K562 (cell line): ENCODE measurements around the gene UBE2I. TPM values are rescaled to one million over a fixed set of nuclear protein-coding genes. Genes with fewer than 3 reads are reported as not detected.

Experiments used
- ADNP ChIP-seq: fragments of 200-800 bp; sonication (Bioruptor generic); IDR thresholded peaks from 2 replicates; pipeline ENCODE4 v1.6.1; 2016; ENCODE audit warnings: missing genetic modification characterization, missing compliant biosample characterization
- CREM ChIP-seq: IDR thresholded peaks from 2 replicates; pipeline ENCODE4 v1.6.1; 2014; ENCODE audit warnings: antibody characterized with exemption, low read depth
- DIDO1 ChIP-seq: fragments of 450-650 bp; IDR thresholded peaks from 2 replicates; pipeline ENCODE4 v1.6.1; 2016; ENCODE audit warnings: low read depth, missing biosample characterization, missing genetic modification characterization
- ELF1 ChIP-seq: fragments of 200-800 bp; sonication (Bioruptor generic); IDR thresholded peaks from 2 replicates; pipeline ENCODE4 v1.6.1; 2016; ENCODE audit warnings: missing genetic modification characterization, missing compliant biosample characterization
- RFX5 ChIP-seq: IDR thresholded peaks from 2 replicates; pipeline ENCODE4 v1.6.1; 2011; ENCODE audit warnings: low read depth, mild to moderate bottlenecking, improper control_type of control experiment, low read length
- RFX7 ChIP-seq: fragments of 250-450 bp; sonication (Bioruptor Pico); IDR thresholded peaks from 2 replicates; pipeline ENCODE4 v1.5.1; 2021; ENCODE audit warnings: mild to moderate bottlenecking
- SRF ChIP-seq, 2 experiments: fragments of 250-450, 450-650 bp in 1 of 2; sonication (Bioruptor Pico) in 1 of 2; sonication (generic) in 1 of 2; formaldehyde crosslinking; IDR thresholded peaks; 2 replicates each; pipeline versions ENCODE4 v1.5.0 to v1.5.1; 2020 to 2022; ENCODE audit warnings: mild to moderate bottlenecking in 1 of 2, missing genetic modification reagents in 1 of 2
- TARDBP ChIP-seq: fragments of 450-650 bp; IDR thresholded peaks from 2 replicates; pipeline ENCODE4 v1.6.1; 2016
- TCFL5 ChIP-seq: fragments of 250-450 bp; sonication (Bioruptor Pico); conservative IDR thresholded peaks from 2 replicates; pipeline ENCODE4 v1.6.1; 2021; ENCODE audit warnings: mild to moderate bottlenecking, moderate library complexity, matching md5 sums
- ZBTB17 ChIP-seq: fragments of 450-650 bp; formaldehyde crosslinking; IDR thresholded peaks from 2 replicates; pipeline ENCODE4 v1.4.0; 2020; ENCODE audit warnings: mild to moderate bottlenecking
- ZNF76 ChIP-seq: fragments of 250-450 bp; sonication (Bioruptor Pico); IDR thresholded peaks from 2 replicates; pipeline ENCODE4 v1.4.0; 2020; ENCODE audit warnings: mild to moderate bottlenecking, moderate library complexity, borderline replicate concordance
- ZZZ3 ChIP-seq: fragments of 450-650 bp; IDR thresholded peaks from 2 replicates; pipeline ENCODE4 v1.6.1; 2016; ENCODE audit warnings: antibody characterized with exemption, mild to moderate bottlenecking, moderate library complexity
- polyA plus RNA-seq, 8 experiments: library from polyadenylated mRNA; depleted of rRNA in 4 of 8; stranded (reverse) in 5 of 8; unstranded in 3 of 8; fragments of >200 nt; fragmentation: Nextera tagmentation in 2 of 8; fragmentation: Illumina TruSeq in 1 of 8; extraction: Ambion mirVana in 2 of 8; extraction: Trizol in 1 of 8; gene quantifications; 2 replicates each; pipeline versions ENCODE4 v1.2.1 to v1.2.3, GENCODE V29; 2011 to 2014; ENCODE audit warnings: inconsistent platforms in 1 of 8, missing spikeins in 1 of 8
- total RNA-seq, 7 experiments: library from RNA; depleted of rRNA in 6 of 7; stranded (reverse); fragments of >200 nt in 6 of 7; fragmentation: Illumina TruSeq in 2 of 7; extraction: Trizol in 2 of 7; gene quantifications; 2 replicates each; pipeline versions ENCODE4 v1.2.1 to v1.2.3, GENCODE V29; 2011 to 2021; ENCODE audit warnings: low replicate concordance in 1 of 7
- TF ChIP-seq, protein P1 (sequence below), 2 experiments: fragments of 450-650 bp in 1 of 2; sonication (generic) in 1 of 2; formaldehyde crosslinking; conservative IDR thresholded peaks; 2 replicates each; pipeline versions ENCODE4 v1.4.0 to v1.8.1; 2020 to 2022; ENCODE audit warnings: mild to moderate bottlenecking in 1 of 2, missing genetic modification reagents in 1 of 2
- TF ChIP-seq, protein P2 (sequence below): fragments of 450-650 bp; formaldehyde crosslinking; IDR thresholded peaks from 2 replicates; pipeline ENCODE4 v1.4.0; 2020; ENCODE audit warnings: mild to moderate bottlenecking, mixed read lengths
- TF ChIP-seq, protein P3 (sequence below): fragments of 250-450 bp; sonication (Bioruptor Pico); IDR thresholded peaks from 2 replicates; pipeline ENCODE4 v1.5.0; 2021; ENCODE audit warnings: mild to moderate bottlenecking, borderline replicate concordance
- TF ChIP-seq, protein P4 (sequence below): fragments of 450-650 bp; formaldehyde crosslinking; IDR thresholded peaks from 2 replicates; pipeline ENCODE4 v1.4.0; 2022; ENCODE audit warnings: missing genetic modification characterization
- TF ChIP-seq, protein P5 (sequence below): fragments of 450-650 bp; IDR thresholded peaks from 2 replicates; pipeline ENCODE4 v1.6.1; 2017; ENCODE audit warnings: antibody characterized with exemption, mild to moderate bottlenecking

Gene UBE2I
- total and polyA plus RNA-seq, 9 of the 15 experiments (the other 6 are each of a cell fraction or from before 2014, with no cell fraction given), result 36.6 to 254 (median 104) TPM

DNA sequence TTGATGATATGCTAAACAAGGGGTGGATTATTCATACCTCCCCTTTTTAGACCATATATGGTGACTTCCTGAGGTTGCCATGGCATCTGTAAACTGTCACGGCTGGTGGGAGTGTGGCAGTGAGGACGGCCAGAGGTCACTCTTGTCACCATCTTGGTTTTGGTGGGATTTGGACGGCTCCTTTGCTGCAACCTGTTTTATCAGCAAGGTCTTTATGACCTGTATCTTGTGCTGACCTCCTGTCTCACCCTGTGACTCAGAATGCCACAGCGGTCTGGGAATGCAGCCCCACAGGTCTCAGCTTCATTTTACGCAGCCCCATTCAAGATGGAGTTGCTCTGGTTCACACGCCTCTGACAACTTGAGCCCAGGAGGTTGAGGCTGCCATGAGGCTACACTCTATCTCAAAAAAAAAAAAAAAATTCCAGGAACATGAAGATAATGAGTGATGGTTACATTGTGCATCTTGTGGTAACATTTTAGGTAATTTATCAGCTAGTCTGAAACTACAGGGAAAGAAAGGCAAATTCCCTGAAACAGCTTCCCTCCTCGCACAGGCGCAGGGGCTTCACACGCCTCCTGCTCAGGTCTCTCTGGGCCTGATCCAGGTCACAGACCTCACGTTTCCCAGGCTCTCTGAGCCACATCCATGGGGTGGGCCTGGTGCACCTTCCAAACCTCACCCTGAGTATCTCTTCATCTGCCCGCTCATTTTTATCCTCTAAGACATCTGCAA lies 15.3 kb upstream of the UBE2I start (continued):
- TF ChIP-seq, protein P1, sequence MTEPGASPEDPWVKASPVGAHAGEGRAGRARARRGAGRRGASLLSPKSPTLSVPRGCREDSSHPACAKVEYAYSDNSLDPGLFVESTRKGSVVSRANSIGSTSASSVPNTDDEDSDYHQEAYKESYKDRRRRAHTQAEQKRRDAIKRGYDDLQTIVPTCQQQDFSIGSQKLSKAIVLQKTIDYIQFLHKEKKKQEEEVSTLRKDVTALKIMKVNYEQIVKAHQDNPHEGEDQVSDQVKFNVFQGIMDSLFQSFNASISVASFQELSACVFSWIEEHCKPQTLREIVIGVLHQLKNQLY (CRISPR knock-in tag; conservative IDR thresholded peaks at IDR 0.05), result peak in 1 of 2 experiments; percentile 77; a peak in 1 of 4 replicates
- peak; percentile 99 for TF ChIP-seq DIDO1
- TF ChIP-seq ZNF76 (CRISPR knock-in tag), result peak; percentile 98
- TF ChIP-seq SRF (CRISPR knock-in tag; IDR thresholded peaks at IDR 0.05), result peak; percentile 88 to 98
- TF ChIP-seq ZZZ3, result no peak
- TF ChIP-seq, protein P2, sequence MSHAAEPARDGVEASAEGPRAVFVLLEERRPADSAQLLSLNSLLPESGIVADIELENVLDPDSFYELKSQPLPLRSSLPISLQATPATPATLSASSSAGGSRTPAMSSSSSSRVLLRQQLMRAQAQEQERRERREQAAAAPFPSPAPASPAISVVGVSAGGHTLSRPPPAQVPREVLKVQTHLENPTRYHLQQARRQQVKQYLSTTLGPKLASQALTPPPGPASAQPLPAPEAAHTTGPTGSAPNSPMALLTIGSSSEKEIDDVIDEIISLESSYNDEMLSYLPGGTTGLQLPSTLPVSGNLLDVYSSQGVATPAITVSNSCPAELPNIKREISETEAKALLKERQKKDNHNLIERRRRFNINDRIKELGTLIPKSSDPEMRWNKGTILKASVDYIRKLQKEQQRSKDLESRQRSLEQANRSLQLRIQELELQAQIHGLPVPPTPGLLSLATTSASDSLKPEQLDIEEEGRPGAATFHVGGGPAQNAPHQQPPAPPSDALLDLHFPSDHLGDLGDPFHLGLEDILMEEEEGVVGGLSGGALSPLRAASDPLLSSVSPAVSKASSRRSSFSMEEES, result peak; percentile 64; the same call in 1 of the 2 replicates
- peak; percentile 19; the same call in 1 of the 2 replicates for TF ChIP-seq ADNP (tag)
- peak; percentile 17; the same call in 1 of the 2 replicates for TF ChIP-seq CREM
- TF ChIP-seq, protein P3, sequence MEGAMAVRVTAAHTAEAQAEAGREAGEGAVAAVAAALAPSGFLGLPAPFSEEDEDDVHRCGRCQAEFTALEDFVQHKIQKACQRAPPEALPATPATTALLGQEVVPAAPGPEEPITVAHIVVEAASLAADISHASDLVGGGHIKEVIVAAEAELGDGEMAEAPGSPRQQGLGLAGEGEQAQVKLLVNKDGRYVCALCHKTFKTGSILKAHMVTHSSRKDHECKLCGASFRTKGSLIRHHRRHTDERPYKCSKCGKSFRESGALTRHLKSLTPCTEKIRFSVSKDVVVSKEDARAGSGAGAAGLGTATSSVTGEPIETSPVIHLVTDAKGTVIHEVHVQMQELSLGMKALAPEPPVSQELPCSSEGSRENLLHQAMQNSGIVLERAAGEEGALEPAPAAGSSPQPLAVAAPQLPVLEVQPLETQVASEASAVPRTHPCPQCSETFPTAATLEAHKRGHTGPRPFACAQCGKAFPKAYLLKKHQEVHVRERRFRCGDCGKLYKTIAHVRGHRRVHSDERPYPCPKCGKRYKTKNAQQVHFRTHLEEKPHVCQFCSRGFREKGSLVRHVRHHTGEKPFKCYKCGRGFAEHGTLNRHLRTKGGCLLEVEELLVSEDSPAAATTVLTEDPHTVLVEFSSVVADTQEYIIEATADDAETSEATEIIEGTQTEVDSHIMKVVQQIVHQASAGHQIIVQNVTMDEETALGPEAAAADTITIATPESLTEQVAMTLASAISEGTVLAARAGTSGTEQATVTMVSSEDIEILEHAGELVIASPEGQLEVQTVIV (CRISPR knock-in tag), result peak; percentile 87; the same call in 1 of the 2 replicates
- peak; percentile 95 for TF ChIP-seq ZBTB17 (CRISPR knock-in tag)
- TF ChIP-seq ELF1, result peak; percentile 44; the same call in 1 of the 2 replicates
- TF ChIP-seq RFX7 (CRISPR knock-in tag), result peak; percentile 94
- TF ChIP-seq, protein P4, sequence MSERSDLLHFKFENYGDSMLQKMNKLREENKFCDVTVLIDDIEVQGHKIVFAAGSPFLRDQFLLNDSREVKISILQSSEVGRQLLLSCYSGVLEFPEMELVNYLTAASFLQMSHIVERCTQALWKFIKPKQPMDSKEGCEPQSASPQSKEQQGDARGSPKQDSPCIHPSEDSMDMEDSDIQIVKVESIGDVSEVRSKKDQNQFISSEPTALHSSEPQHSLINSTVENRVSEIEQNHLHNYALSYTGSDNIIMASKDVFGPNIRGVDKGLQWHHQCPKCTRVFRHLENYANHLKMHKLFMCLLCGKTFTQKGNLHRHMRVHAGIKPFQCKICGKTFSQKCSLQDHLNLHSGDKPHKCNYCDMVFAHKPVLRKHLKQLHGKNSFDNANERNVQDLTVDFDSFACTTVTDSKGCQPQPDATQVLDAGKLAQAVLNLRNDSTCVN (CRISPR knock-in tag), result peak; percentile 98
- peak; percentile 97 for TF ChIP-seq TCFL5
- TF ChIP-seq RFX5, result no peak
- TF ChIP-seq TARDBP, result no peak
- TF ChIP-seq, protein P5, sequence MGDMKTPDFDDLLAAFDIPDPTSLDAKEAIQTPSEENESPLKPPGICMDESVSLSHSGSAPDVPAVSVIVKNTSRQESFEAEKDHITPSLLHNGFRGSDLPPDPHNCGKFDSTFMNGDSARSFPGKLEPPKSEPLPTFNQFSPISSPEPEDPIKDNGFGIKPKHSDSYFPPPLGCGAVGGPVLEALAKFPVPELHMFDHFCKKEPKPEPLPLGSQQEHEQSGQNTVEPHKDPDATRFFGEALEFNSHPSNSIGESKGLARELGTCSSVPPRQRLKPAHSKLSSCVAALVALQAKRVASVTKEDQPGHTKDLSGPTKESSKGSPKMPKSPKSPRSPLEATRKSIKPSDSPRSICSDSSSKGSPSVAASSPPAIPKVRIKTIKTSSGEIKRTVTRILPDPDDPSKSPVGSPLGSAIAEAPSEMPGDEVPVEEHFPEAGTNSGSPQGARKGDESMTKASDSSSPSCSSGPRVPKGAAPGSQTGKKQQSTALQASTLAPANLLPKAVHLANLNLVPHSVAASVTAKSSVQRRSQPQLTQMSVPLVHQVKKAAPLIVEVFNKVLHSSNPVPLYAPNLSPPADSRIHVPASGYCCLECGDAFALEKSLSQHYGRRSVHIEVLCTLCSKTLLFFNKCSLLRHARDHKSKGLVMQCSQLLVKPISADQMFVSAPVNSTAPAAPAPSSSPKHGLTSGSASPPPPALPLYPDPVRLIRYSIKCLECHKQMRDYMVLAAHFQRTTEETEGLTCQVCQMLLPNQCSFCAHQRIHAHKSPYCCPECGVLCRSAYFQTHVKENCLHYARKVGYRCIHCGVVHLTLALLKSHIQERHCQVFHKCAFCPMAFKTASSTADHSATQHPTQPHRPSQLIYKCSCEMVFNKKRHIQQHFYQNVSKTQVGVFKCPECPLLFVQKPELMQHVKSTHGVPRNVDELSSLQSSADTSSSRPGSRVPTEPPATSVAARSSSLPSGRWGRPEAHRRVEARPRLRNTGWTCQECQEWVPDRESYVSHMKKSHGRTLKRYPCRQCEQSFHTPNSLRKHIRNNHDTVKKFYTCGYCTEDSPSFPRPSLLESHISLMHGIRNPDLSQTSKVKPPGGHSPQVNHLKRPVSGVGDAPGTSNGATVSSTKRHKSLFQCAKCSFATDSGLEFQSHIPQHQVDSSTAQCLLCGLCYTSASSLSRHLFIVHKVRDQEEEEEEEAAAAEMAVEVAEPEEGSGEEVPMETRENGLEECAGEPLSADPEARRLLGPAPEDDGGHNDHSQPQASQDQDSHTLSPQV, result peak; percentile 100
